Spleen (tissue), 11 donors: ENCODE data around the gene DESI1. TPM values are rescaled to one million over a fixed set of nuclear protein-coding genes. Genes with fewer than 3 reads are reported as not detected.

Experiments used
- DNase-seq: peaks from one replicate; pipeline ENCODE4 v3.0.0-alpha.2; 2020
- H3K27ac ChIP-seq, 8 donors: fragments of 200-600 bp; sonication (generic) in 7 of 8; 1 replicate in 4 of 8; 2 replicates in 4 of 8; pipeline versions ENCODE4 v1.5.0 to v1.8.0; 2016 to 2021; ENCODE audit warnings: inconsistent platforms in 4 of 8, mild to moderate bottlenecking in 4 of 8, moderate library complexity in 1 of 8
- H3K27me3 ChIP-seq, 7 donors: fragments of 200-600 bp; sonication (generic) in 6 of 7; replicated peaks in 1 of 7; 1 replicate in 4 of 7; 2 replicates in 3 of 7; pipeline versions ENCODE4 v1.5.0 to v1.8.0; 2016 to 2021; ENCODE audit warnings: inconsistent platforms in 3 of 7, mild to moderate bottlenecking in 1 of 7
- H3K36me3 ChIP-seq, 6 donors: fragments of 200-600 bp; sonication (generic) in 5 of 6; 1 replicate in 4 of 6; 2 replicates in 2 of 6; pipeline versions ENCODE4 v1.5.0 to v1.8.0; 2016 to 2021; ENCODE audit warnings: inconsistent platforms in 2 of 6
- H3K4me1 ChIP-seq, 6 donors: fragments of 200-600 bp; sonication (generic) in 5 of 6; 1 replicate in 3 of 6; 2 replicates in 3 of 6; pipeline versions ENCODE4 v1.5.0 to v1.8.0; 2016 to 2021; ENCODE audit warnings: inconsistent platforms in 3 of 6
- H3K4me3 ChIP-seq, 8 donors: fragments of 200-600 bp; sonication (generic) in 7 of 8; 1 replicate in 4 of 8; 2 replicates in 4 of 8; pipeline versions ENCODE4 v1.5.0 to v1.8.0; 2016 to 2021; ENCODE audit warnings: inconsistent platforms in 4 of 8, mild to moderate bottlenecking in 4 of 8, moderate library complexity in 2 of 8
- H3K9me3 ChIP-seq, 8 donors: fragments of 200-600 bp; sonication (generic) in 7 of 8; 1 replicate in 4 of 8; 2 replicates in 4 of 8; pipeline versions ENCODE4 v1.5.0 to v1.8.0; 2016 to 2021; ENCODE audit warnings: inconsistent platforms in 4 of 8
- POLR2A ChIP-seq, 3 donors: fragments of 450-650 bp; IDR thresholded peaks; one replicate each; pipeline ENCODE4 v1.5.1; 2017; ENCODE audit warnings: antibody characterized with exemption in 3 of 3, mild to moderate bottlenecking in 1 of 3
- POLR2AphosphoS5 ChIP-seq, 3 donors: sonication (generic); formaldehyde crosslinking; IDR thresholded peaks; one replicate each; pipeline ENCODE4 v1.5.1; 2017; ENCODE audit warnings: antibody characterized with exemption in 3 of 3
- WGBS, 5 donors: extraction: QIAGEN DNeasy Blood & Tissue Kit in 3 of 5; methylation state at CpG; one replicate each; pipeline versions ENCODE4 v1.1.5 to v1.1.7; 2013 to 2018; 5-methylcytosine and 5-hydroxymethylcytosine counted together
- intact Hi-C: fragments of 100-400 bp; cut with DNase I; formaldehyde crosslinking; loops from one replicate; pipeline ENCODE4 v1.15.0; 2023; ENCODE audit warnings: low total_unique reads
- polyA plus RNA-seq, 3 donors: library from polyadenylated mRNA; stranded (reverse); fragments of 200-250 nt; gene quantifications; one replicate each; pipeline ENCODE4 v1.2.1, GENCODE V29; 2013
- total RNA-seq, 7 donors: library from RNA; depleted of rRNA in 3 of 7; stranded (reverse); fragments of >200 nt in 3 of 7; fragmentation: NEBNext Ultra II Directional in 4 of 7; extraction: Animal tissue kit (Norgen Biotek cat#: 25700) in 4 of 7; gene quantifications; one replicate each; pipeline versions ENCODE4 v1.1.0 to v1.2.1, GENCODE V29; 2016 to 2021
- TF ChIP-seq, protein P1 (sequence below), 11 experiments: fragments of 200-600 bp in 7 of 11; fragments of 450-650 bp in 4 of 11; sonication (generic) in 4 of 11; IDR thresholded peaks in 8 of 11; conservative IDR thresholded peaks in 3 of 11; 1 replicate in 7 of 11; 2 replicates in 4 of 11; pipeline versions ENCODE4 v1.4.0 to v1.8.0; 2016 to 2021; ENCODE audit warnings: antibody characterized with exemption in 11 of 11, inconsistent platforms in 4 of 11, mild to moderate bottlenecking in 1 of 11
- donor health status: healthy with polysubstance abuse.
- donor health status: DM: no; HTN: no; CAD: no; lungs with moderate emphysema.
- donor health status: DM: no; HTN: no; CAD: no.
- donor health status: Bipolar disorder and iron deficiency.
- donor health status: healthy.
- donor health status: DM: no; HTN: no; CAD: no.
- donor health status: DM: yes; HTN: yes; CAD: no.

DESI1 gene
- total and polyA plus RNA-seq, 10 donors = 8.1 to 29.8 (median 20.3) TPM

GRCh38 chr22:41557401-41558240 lies 63.2 kb downstream of the DESI1 start:
- no peaks in the 10 kb centered on the region for H3K9me3 ChIP-seq
- TF ChIP-seq, protein P1, sequence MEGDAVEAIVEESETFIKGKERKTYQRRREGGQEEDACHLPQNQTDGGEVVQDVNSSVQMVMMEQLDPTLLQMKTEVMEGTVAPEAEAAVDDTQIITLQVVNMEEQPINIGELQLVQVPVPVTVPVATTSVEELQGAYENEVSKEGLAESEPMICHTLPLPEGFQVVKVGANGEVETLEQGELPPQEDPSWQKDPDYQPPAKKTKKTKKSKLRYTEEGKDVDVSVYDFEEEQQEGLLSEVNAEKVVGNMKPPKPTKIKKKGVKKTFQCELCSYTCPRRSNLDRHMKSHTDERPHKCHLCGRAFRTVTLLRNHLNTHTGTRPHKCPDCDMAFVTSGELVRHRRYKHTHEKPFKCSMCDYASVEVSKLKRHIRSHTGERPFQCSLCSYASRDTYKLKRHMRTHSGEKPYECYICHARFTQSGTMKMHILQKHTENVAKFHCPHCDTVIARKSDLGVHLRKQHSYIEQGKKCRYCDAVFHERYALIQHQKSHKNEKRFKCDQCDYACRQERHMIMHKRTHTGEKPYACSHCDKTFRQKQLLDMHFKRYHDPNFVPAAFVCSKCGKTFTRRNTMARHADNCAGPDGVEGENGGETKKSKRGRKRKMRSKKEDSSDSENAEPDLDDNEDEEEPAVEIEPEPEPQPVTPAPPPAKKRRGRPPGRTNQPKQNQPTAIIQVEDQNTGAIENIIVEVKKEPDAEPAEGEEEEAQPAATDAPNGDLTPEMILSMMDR (IDR thresholded peaks at IDR 0.05 in 8 of 11, conservative IDR thresholded peaks at IDR 0.05 in 3 of 11) = no peak
- TF ChIP-seq POLR2AphosphoS5 (IDR thresholded peaks at IDR 0.05) = no peak
- TF ChIP-seq POLR2A (IDR thresholded peaks at IDR 0.05) = no peak
- H3K4me3 ChIP-seq = no peak overlapping the region
- peak overlapping the region in 1 of 8 donors; percentile 3 for H3K27ac ChIP-seq
- 50 to 69% (median 56%) methylated on average over 19 of the region's 19 CpGs for WGBS, 5 donors
- H3K27me3 ChIP-seq = peaks cover 0 to 66% (median 13%) of the 10 kb centered on the region in 7 donors
- no peak for DNase-seq
- peaks cover 0 to 4% (median 0%) of the 10 kb centered on the region in 6 donors for H3K4me1 ChIP-seq
- intact Hi-C loops = no loop called here
- no peaks in the 10 kb centered on the region for H3K36me3 ChIP-seq

DNA sequence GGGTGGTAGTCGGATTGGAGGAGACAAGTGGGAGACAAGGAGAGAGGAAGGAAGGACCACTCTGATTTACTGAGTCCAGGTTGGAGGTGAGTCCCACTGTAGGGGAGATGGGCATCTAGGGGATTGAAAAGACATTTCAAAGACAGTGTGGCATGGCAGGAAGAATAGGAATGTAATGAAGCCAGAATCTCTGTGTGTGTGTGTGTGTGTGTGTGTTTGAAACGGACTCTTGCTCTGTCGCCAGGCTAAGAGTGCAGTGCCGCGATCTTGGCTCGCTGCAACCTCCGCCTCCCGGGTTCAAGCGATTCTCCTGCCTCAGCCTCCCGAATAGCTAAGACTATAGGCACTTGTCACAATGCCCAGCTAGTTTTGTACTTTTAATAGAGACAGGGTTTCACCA lies 64.3 kb downstream of the DESI1 start:
- DNase-seq = no peak
- Histone ChIP-seq H3K27me3 (peaks cover 0 to 56% (median 13%) of the 10 kb centered on the region in 7 donors), H3K36me3 (no peaks in the 10 kb centered on the region), H3K4me3 (no peak overlapping the region), H3K9me3 (no peaks in the 10 kb centered on the region), H3K27ac (no peak overlapping the region), H3K4me1 (peaks cover 0 to under 1% (median 0%) of the 10 kb centered on the region in 6 donors)
- intact Hi-C loops = no loop called here
- TF ChIP-seq POLR2A (IDR thresholded peaks at IDR 0.05) = no peak
- TF ChIP-seq, protein P1 (IDR thresholded peaks at IDR 0.05 in 8 of 11, conservative IDR thresholded peaks at IDR 0.05 in 3 of 11) = no peak
- no peak for TF ChIP-seq POLR2AphosphoS5 (IDR thresholded peaks at IDR 0.05)
- WGBS, 5 donors = 81 to 90% (median 88%) methylated on average over 10 of the region's 10 CpGs

DNA sequence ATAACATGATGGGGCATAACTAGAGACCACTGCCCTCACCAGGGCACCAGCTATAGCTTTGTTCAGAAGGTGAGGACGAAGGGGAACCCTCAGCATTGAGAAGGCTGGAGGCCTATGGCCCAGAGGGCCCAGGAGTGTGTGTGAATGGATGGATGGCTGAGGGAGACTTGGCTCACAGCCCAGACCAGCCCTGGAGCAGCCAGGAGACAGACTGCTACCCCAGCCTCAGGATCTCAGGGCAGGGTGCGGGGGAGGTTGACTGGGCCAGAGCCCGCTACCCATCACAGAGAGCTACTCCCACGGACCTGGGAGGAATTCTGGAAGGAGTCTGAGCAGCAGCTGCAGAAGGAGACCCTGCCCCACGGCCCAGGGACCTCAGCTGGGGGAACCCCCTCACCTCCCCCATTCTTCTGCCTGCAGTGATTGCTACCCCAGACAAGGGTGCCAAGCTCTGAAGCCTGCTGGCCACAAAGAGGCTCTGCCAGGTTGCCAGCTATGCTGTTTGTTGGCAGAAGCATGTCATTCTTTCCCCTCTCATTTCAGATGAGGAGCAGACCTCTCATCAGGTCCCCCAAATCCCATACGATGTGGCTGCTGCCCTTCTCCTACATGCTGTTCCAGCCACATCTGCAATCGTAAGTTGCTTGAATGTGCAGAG lies 65.4 kb downstream of the DESI1 start:
- WGBS, 5 donors = 75 to 79% (median 77%) methylated on average over 6 to 7 of the region's 7 CpGs

More for the DNA sequence above, 65.4 kb downstream of the DESI1 start:
- no peaks in the 10 kb centered on the region for H3K4me1 ChIP-seq
- TF ChIP-seq, protein P1 (IDR thresholded peaks at IDR 0.05 in 8 of 11, conservative IDR thresholded peaks at IDR 0.05 in 3 of 11) = no peak
- TF ChIP-seq POLR2A (IDR thresholded peaks at IDR 0.05) (no peak), POLR2AphosphoS5 (IDR thresholded peaks at IDR 0.05) (no peak)
- no peak for DNase-seq
- H3K36me3 ChIP-seq = no peaks in the 10 kb centered on the region
- no peaks in the 10 kb centered on the region for H3K9me3 ChIP-seq
- H3K27ac ChIP-seq = no peak overlapping the region
- intact Hi-C loops = no loop called here
- H3K27me3 ChIP-seq = peaks cover 0 to 45% (median 10%) of the 10 kb centered on the region in 7 donors
- H3K4me3 ChIP-seq = no peak overlapping the region
